GM12864 (cell line): Measurements from ENCODE around the gene RC3H1.

Experiments used
- DNase-seq: peaks from one replicate; pipeline ENCODE4 v3.0.0-alpha.2; 2011; ENCODE audit warnings: low read depth
- H3K4me3 ChIP-seq: 2 replicates; pipeline ENCODE4 v1.5.1; 2011; ENCODE audit warnings: mild to moderate bottlenecking, low read depth, low read length, control low read depth
- CTCF ChIP-seq: IDR thresholded peaks from 2 replicates; pipeline ENCODE4 v1.5.1; 2011; ENCODE audit warnings: low read depth, mild to moderate bottlenecking, moderate library complexity, low read length, control low read depth, inconsistent platforms; ENCODE audit errors: missing control alignments

The RC3H1 gene

GRCh38 chr1:173925306-173926242 lies 96.6 kb downstream of the RC3H1 start:
- TF ChIP-seq CTCF = no peak
- H3K4me3 ChIP-seq = no peak overlapping the region
- no peak for DNase-seq

- no peak for TF ChIP-seq CTCF
- no peak overlapping the region for H3K4me3 ChIP-seq
- DNase-seq = no peak
These were observed 101.3 kb downstream of the RC3H1 start for GRCh38 chr1:173920861-173921260.

- H3K4me3 ChIP-seq = no peak overlapping the region
- no peak for TF ChIP-seq CTCF
- DNase-seq = no peak
These were observed 104.3 kb downstream of the RC3H1 start for GRCh38 chr1:173917635-173918493.

GRCh38 chr1:173917149-173917548 lies 105.0 kb downstream of the RC3H1 start, which contains the start of gene SERPINC1:
SERPINC1 (minus strand) TSS chr1:173917327; CDS start chr1:173917259, 68 bp downstream.
- TF ChIP-seq CTCF = no peak
- no peak for DNase-seq
- no peak within 1 kb of the TSS for H3K4me3 ChIP-seq

GRCh38 chr1:173916667-173917066 lies 105.5 kb downstream of the RC3H1 start:
- no peak for DNase-seq
- H3K4me3 ChIP-seq = no peak overlapping the region
- TF ChIP-seq CTCF = no peak

- TF ChIP-seq CTCF = no peak
These were observed 106.6 kb downstream of the RC3H1 start for GRCh38 chr1:173915596-173915995.

More at GRCh38 chr1:173915596-173915995, 106.6 kb downstream of the RC3H1 start:
- no peak for DNase-seq
- no peak overlapping the region for H3K4me3 ChIP-seq
